ENCODE data around the gene TNFSF13.

DNA sequence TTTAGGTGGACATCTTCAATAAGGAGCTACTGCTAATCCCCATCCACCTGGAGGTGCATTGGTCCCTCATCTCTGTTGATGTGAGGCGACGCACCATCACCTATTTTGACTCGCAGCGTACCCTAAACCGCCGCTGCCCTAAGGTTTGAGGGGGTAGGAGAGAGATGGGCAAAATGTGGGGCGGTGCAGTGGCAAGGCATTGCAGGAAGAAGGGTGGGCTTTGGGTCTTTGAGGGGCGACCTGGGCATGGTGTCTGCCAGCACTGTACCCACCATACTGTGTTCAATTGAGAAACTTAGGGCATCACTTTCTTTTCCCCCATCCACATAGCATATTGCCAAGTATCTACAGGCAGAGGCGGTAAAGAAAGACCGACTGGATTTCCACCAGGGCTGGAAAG is 11.8 kb downstream of the TNFSF13 start:
- TF ChIP-seq, protein P1, sequence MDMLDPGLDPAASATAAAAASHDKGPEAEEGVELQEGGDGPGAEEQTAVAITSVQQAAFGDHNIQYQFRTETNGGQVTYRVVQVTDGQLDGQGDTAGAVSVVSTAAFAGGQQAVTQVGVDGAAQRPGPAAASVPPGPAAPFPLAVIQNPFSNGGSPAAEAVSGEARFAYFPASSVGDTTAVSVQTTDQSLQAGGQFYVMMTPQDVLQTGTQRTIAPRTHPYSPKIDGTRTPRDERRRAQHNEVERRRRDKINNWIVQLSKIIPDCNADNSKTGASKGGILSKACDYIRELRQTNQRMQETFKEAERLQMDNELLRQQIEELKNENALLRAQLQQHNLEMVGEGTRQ (IDR thresholded peaks at IDR 0.05), result no peak
- TF ChIP-seq POLR2A (IDR thresholded peaks at IDR 0.05; ENCODE audit: low read length) (no peak), KDM1A (IDR thresholded peaks at IDR 0.05; ENCODE audit: low read depth) (no peak), RFX5 (IDR thresholded peaks at IDR 0.05) (no peak), SMC3 (IDR thresholded peaks at IDR 0.05) (no peak), CBX8 (IDR thresholded peaks at IDR 0.05) (no peak), NFE2L2 (conservative IDR thresholded peaks at IDR 0.05; ENCODE audit: low read length) (no peak)
- TF ChIP-seq, protein P2, sequence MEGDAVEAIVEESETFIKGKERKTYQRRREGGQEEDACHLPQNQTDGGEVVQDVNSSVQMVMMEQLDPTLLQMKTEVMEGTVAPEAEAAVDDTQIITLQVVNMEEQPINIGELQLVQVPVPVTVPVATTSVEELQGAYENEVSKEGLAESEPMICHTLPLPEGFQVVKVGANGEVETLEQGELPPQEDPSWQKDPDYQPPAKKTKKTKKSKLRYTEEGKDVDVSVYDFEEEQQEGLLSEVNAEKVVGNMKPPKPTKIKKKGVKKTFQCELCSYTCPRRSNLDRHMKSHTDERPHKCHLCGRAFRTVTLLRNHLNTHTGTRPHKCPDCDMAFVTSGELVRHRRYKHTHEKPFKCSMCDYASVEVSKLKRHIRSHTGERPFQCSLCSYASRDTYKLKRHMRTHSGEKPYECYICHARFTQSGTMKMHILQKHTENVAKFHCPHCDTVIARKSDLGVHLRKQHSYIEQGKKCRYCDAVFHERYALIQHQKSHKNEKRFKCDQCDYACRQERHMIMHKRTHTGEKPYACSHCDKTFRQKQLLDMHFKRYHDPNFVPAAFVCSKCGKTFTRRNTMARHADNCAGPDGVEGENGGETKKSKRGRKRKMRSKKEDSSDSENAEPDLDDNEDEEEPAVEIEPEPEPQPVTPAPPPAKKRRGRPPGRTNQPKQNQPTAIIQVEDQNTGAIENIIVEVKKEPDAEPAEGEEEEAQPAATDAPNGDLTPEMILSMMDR (IDR thresholded peaks at IDR 0.05), result no peak
- TF ChIP-seq, protein P3, sequence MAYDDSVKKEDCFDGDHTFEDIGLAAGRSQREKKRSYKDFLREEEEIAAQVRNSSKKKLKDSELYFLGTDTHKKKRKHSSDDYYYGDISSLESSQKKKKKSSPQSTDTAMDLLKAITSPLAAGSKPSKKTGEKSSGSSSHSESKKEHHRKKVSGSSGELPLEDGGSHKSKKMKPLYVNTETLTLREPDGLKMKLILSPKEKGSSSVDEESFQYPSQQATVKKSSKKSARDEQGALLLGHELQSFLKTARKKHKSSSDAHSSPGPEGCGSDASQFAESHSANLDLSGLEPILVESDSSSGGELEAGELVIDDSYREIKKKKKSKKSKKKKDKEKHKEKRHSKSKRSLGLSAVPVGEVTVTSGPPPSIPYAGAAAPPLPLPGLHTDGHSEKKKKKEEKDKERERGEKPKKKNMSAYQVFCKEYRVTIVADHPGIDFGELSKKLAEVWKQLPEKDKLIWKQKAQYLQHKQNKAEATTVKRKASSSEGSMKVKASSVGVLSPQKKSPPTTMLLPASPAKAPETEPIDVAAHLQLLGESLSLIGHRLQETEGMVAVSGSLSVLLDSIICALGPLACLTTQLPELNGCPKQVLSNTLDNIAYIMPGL (CRISPR knock-in tag; IDR thresholded peaks at IDR 0.05; ENCODE audit: borderline replicate concordance), result no peak
